Calu3 (cell line): Measurements from ENCODE around the gene STRA8. TPM values are rescaled to one million over a fixed set of nuclear protein-coding genes. Genes with fewer than 3 reads are reported as not detected.

Experiments used
- BruUV-seq: library from RNA; stranded (reverse); fragments of 400-500 nt; replicated peaks from 2 replicates; lab custom pipeline; 2021; lab: Mats Ljungman, UMichigan
- CTCF ChIA-PET: fragments of 300-600 bp; sonication (Branson Sonifier 250); formaldehyde crosslinking; loops from one replicate; lab custom pipeline; 2022; ENCODE audit warnings: antibody characterized with exemption; lab: Charles Lee
- DNase-seq: peaks from one replicate; pipeline ENCODE4 v3.0.0; 2022
- H3K27ac Mint-ChIP-seq: one replicate; pipeline ENCODE4 v1.8.0; 2022; ENCODE audit warnings: mixed read lengths; ENCODE audit not compliant: unreplicated experiment
- H3K27me3 Mint-ChIP-seq: one replicate; pipeline ENCODE4 v1.8.0; 2022; ENCODE audit warnings: mixed read lengths; ENCODE audit not compliant: unreplicated experiment
- H3K36me3 Mint-ChIP-seq: one replicate; pipeline ENCODE4 v1.8.0; 2022; ENCODE audit warnings: mild to moderate bottlenecking, moderate library complexity, mixed read lengths; ENCODE audit not compliant: insufficient read depth, unreplicated experiment
- H3K4me1 Mint-ChIP-seq: one replicate; pipeline ENCODE4 v1.8.0; 2022; ENCODE audit warnings: mild to moderate bottlenecking, low read depth, mixed read lengths; ENCODE audit not compliant: unreplicated experiment
- H3K4me3 Mint-ChIP-seq: one replicate; pipeline ENCODE4 v1.8.0; 2022; ENCODE audit warnings: mild to moderate bottlenecking, low read depth, moderate library complexity, mixed read lengths; ENCODE audit not compliant: unreplicated experiment
- H3K9me3 Mint-ChIP-seq: one replicate; pipeline ENCODE4 v1.8.0; 2022; ENCODE audit warnings: low read depth, mixed read lengths; ENCODE audit not compliant: unreplicated experiment
- intact Hi-C: fragments of 100-400 bp; cut with micrococcal nuclease; formaldehyde crosslinking; loops from one replicate; pipeline ENCODE4 v1.10.0; 2022; ENCODE audit not compliant: unreplicated experiment
- total RNA-seq: library from RNA; stranded (reverse); gene quantifications from 2 replicates; pipeline ENCODE4 v1.2.3, GENCODE V29; 2022
- TF ChIP-seq, protein P1 (sequence below): fragments of 200-600 bp; IDR thresholded peaks from one replicate; pipeline ENCODE4 v1.8.0; 2022; ENCODE audit warnings: antibody characterized with exemption; ENCODE audit not compliant: unreplicated experiment

Gene STRA8
- total RNA-seq, 1 experiment from 2014 or later: not detected

DNA sequence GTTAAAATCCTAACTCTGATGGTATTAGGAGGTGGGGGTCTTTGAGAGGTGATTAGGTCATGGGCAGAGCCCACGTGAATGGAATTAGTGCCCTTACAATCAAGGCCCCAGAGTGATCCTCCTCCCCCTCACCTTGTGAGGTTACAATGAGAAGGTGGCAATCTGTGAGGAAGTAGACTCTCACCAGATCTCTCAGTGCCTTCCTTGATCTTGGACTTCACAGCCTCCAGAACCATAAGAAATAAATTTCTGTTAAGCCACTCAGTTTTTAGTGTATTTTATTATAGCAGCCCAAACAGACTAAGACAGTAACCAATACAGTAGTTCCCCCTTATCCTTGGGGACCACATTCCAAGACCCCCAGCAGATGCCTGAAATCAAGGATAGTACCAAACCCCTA, 32.0 kb downstream of the STRA8 start:
- intact Hi-C loops: no loop called here
- H3K9me3 Mint-ChIP-seq: no peaks in the 10 kb centered on the region
- H3K4me1 Mint-ChIP-seq: no peaks in the 10 kb centered on the region
- TF ChIP-seq, protein P1, sequence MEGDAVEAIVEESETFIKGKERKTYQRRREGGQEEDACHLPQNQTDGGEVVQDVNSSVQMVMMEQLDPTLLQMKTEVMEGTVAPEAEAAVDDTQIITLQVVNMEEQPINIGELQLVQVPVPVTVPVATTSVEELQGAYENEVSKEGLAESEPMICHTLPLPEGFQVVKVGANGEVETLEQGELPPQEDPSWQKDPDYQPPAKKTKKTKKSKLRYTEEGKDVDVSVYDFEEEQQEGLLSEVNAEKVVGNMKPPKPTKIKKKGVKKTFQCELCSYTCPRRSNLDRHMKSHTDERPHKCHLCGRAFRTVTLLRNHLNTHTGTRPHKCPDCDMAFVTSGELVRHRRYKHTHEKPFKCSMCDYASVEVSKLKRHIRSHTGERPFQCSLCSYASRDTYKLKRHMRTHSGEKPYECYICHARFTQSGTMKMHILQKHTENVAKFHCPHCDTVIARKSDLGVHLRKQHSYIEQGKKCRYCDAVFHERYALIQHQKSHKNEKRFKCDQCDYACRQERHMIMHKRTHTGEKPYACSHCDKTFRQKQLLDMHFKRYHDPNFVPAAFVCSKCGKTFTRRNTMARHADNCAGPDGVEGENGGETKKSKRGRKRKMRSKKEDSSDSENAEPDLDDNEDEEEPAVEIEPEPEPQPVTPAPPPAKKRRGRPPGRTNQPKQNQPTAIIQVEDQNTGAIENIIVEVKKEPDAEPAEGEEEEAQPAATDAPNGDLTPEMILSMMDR: no peak
- CTCF ChIA-PET: no interaction called here
- DNase-seq: no peak
- BruUV-seq: no TSS peak
- no peak overlapping the region for H3K4me3 Mint-ChIP-seq
- peaks cover 48% of the 10 kb centered on the region for H3K27me3 Mint-ChIP-seq
- no peaks in the 10 kb centered on the region for H3K36me3 Mint-ChIP-seq
- H3K27ac Mint-ChIP-seq: no peak overlapping the region

DNA sequence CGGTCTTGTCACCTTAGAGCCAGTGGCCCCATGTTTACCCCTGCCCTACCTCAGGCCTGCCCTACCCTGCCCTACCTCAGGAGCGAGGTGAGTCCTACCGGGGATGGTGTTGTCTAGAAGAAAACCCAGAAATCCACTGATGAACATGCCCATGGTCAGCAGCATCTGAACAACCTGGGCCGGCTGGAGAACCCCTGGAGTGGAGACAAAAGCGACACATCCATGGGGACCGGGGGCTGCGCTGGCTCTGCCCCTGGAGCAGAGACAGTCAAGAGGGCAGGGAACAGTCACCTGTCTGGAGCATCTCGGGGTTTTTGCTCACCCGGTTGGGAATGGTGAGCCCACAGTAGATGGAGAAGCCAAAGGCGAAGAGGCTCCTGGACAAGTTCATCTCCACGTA, 36.3 kb downstream of the STRA8 start:
- no TSS peak for BruUV-seq
- peaks cover 5% of the 10 kb centered on the region for H3K36me3 Mint-ChIP-seq
- H3K27me3 Mint-ChIP-seq: peaks cover 58% of the 10 kb centered on the region
- TF ChIP-seq, protein P1: no peak
- DNase-seq: no peak
- CTCF ChIA-PET: no interaction called here
- no peak overlapping the region for H3K27ac Mint-ChIP-seq
- peaks cover 2% of the 10 kb centered on the region for H3K9me3 Mint-ChIP-seq
- H3K4me3 Mint-ChIP-seq: no peak overlapping the region
- intact Hi-C loops: no loop called here
- no peaks in the 10 kb centered on the region for H3K4me1 Mint-ChIP-seq

DNA sequence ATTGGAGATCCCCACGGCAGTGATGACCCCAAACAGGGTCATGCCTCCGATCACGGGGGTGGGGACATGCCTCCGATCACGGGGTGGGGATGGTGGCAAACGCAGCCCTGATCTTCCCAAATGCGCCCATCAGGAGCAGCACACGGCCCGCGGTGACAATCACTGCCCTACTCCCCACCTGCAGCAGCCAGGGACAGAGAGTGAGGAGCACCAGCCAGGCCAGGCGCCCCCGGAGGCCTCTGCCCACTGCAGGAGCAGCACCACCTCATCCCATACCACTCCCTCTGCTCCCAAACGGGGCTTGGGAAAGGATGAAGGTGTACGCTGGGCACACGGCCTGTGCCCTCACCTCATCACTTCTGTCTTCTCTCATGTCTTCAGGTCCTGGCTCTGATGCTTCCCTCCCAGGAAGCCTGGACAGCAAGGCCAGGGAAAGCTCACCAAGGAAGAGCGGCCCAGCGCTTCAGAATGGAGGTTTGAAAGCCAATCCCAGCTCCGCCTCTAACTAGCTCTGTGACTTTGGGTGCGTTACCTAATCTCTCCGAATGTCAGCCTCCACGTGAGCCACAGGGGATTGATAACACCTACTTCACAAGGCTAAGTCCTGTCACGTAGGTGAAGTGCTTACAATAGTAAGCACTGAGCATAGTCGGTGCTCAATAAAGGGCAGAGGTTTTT, 37.1 kb downstream of the STRA8 start:
- no peak for DNase-seq
- Mint-ChIP-seq H3K27me3 (peaks cover 58% of the 10 kb centered on the region), H3K4me1 (no peaks in the 10 kb centered on the region), H3K27ac (no peak overlapping the region), H3K9me3 (peaks cover 2% of the 10 kb centered on the region), H3K4me3 (no peak overlapping the region), H3K36me3 (peaks cover 5% of the 10 kb centered on the region)
- BruUV-seq: no TSS peak
- TF ChIP-seq, protein P1: no peak
- CTCF ChIA-PET: no interaction called here
- intact Hi-C loops: no loop called here

DNA sequence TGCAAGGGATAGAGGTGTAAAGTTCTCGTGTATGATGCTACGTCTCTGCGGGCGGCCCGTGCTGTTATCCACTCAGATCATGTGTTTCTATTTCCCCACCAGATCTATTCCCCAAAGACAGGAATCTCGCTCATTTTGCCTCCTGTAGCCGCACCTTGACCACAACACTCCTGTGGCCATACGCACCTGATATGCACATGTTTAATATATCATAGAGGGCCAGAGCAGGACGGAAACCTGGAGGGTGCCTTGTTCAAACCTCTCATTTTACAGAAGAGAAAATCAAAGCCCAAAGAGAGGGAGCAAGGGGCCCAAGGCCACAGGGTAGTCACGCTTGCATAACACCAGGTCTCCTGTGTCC, 37.6 kb downstream of the STRA8 start:
- Mint-ChIP-seq H3K27ac (no peak overlapping the region), H3K36me3 (peaks cover 5% of the 10 kb centered on the region), H3K4me1 (no peaks in the 10 kb centered on the region), H3K27me3 (peaks cover 58% of the 10 kb centered on the region), H3K4me3 (no peak overlapping the region), H3K9me3 (peaks cover 2% of the 10 kb centered on the region)
- TF ChIP-seq, protein P1: no peak
- CTCF ChIA-PET: no interaction called here
- BruUV-seq: no TSS peak
- intact Hi-C loops: no loop called here
- no peak for DNase-seq
